ENCODE data around the gene IAH1. TPM values are rescaled to one million over a fixed set of nuclear protein-coding genes. Genes with fewer than 3 reads are reported as not detected.

The IAH1 gene
- total RNA-seq, 2 experiments from 2014 or later = 54.8 to 57.3 TPM

- no peak overlapping the region for H3K4me3 Mint-ChIP-seq
- ATAC-seq (ENCODE audit: poor library complexity) (no peak), DNase-seq (no peak)
- Histone ChIP-seq H3K4me1 (ENCODE audit: insufficient read depth, low read length) (no peaks in the 10 kb centered on the region), H3K9me3 (ENCODE audit: control insufficient read depth in 1 of 2, insufficient read depth in 1 of 2, low read length in 2 of 2) (no peaks in the 10 kb centered on the region), H3K27ac (ENCODE audit: low read depth in 1 of 2, low read length in 2 of 2) (no peak overlapping the region), H3K27me3 (ENCODE audit: control insufficient read depth in 1 of 2, insufficient read depth in 2 of 2, low read length in 2 of 2) (no peaks in the 10 kb centered on the region), H3K4me3 (ENCODE audit: low read length) (no peak overlapping the region), H3K36me3 (ENCODE audit: insufficient read depth, low read length) (peaks cover 43% of the 10 kb centered on the region)
- no peaks in the 10 kb centered on the region for H3K27me3 Mint-ChIP-seq
- CTCF ChIA-PET = no interaction called here
- H3K27ac Mint-ChIP-seq = no peak overlapping the region
- intact Hi-C loops (cut with DNase I, micrococcal nuclease) = no loop called here
- H3K4me1 Mint-ChIP-seq (ENCODE audit: low read depth) = no peaks in the 10 kb centered on the region
- POLR2A ChIA-PET = no interaction called here
- peaks cover 75% of the 10 kb centered on the region for H3K36me3 Mint-ChIP-seq (ENCODE audit: low read depth)
- no peaks in the 10 kb centered on the region for H3K9me3 Mint-ChIP-seq
- TF ChIP-seq CTCF (IDR thresholded peaks at IDR 0.05) = no peak
These were observed 13.3 kb upstream of the IAH1 start for GRCh38 chr2:9461079-9461478.

GRCh38 chr2:9462313-9462712 lies 12.0 kb upstream of the IAH1 start:
- Histone ChIP-seq H3K9me3 (ENCODE audit: control insufficient read depth in 1 of 2, insufficient read depth in 1 of 2, low read length in 2 of 2) (no peaks in the 10 kb centered on the region), H3K36me3 (ENCODE audit: insufficient read depth, low read length) (peaks cover 40% of the 10 kb centered on the region), H3K27ac (ENCODE audit: low read depth in 1 of 2, low read length in 2 of 2) (no peak overlapping the region), H3K27me3 (ENCODE audit: control insufficient read depth in 1 of 2, insufficient read depth in 2 of 2, low read length in 2 of 2) (no peaks in the 10 kb centered on the region), H3K4me1 (ENCODE audit: insufficient read depth, low read length) (no peaks in the 10 kb centered on the region), H3K4me3 (ENCODE audit: low read length) (no peak overlapping the region)
- H3K27me3 Mint-ChIP-seq = no peaks in the 10 kb centered on the region
- ChIA-PET POLR2A (interaction anchor here (1.4 kb wide), 1 partner anchor 11 kb away, joined by 4 read pairs; no protein-coding TSS in a partner anchor), CTCF (no interaction called here)
- intact Hi-C loops (cut with DNase I, micrococcal nuclease) = no loop called here
- H3K9me3 Mint-ChIP-seq = no peaks in the 10 kb centered on the region
- H3K36me3 Mint-ChIP-seq (ENCODE audit: low read depth) = peaks cover 70% of the 10 kb centered on the region
- ATAC-seq (ENCODE audit: poor library complexity) (no peak), DNase-seq (no peak)
- no peak overlapping the region for H3K27ac Mint-ChIP-seq
- H3K4me1 Mint-ChIP-seq (ENCODE audit: low read depth) = no peaks in the 10 kb centered on the region
- no peak overlapping the region for H3K4me3 Mint-ChIP-seq
- TF ChIP-seq CTCF (IDR thresholded peaks at IDR 0.05) = no peak

GRCh38 chr2:9462886-9463697 lies 11.3 kb upstream of the IAH1 start:
- DNase-seq (no peak), ATAC-seq (ENCODE audit: poor library complexity) (no peak)
- ChIA-PET POLR2A (interaction anchor here (1.4 kb wide), 1 partner anchor 11 kb away, joined by 4 read pairs; no protein-coding TSS in a partner anchor), CTCF (no interaction called here)
- Mint-ChIP-seq H3K27ac (no peak overlapping the region), H3K4me3 (no peak overlapping the region), H3K9me3 (no peaks in the 10 kb centered on the region), H3K4me1 (ENCODE audit: low read depth) (no peaks in the 10 kb centered on the region), H3K27me3 (no peaks in the 10 kb centered on the region), H3K36me3 (ENCODE audit: low read depth) (peaks cover 66% of the 10 kb centered on the region)
- Histone ChIP-seq H3K4me1 (ENCODE audit: insufficient read depth, low read length) (no peaks in the 10 kb centered on the region), H3K27me3 (ENCODE audit: control insufficient read depth in 1 of 2, insufficient read depth in 2 of 2, low read length in 2 of 2) (no peaks in the 10 kb centered on the region), H3K4me3 (ENCODE audit: low read length) (no peak overlapping the region), H3K36me3 (ENCODE audit: insufficient read depth, low read length) (peaks cover 47% of the 10 kb centered on the region), H3K27ac (ENCODE audit: low read depth in 1 of 2, low read length in 2 of 2) (no peak overlapping the region), H3K9me3 (ENCODE audit: control insufficient read depth in 1 of 2, insufficient read depth in 1 of 2, low read length in 2 of 2) (no peaks in the 10 kb centered on the region)
- intact Hi-C loops (cut with DNase I, micrococcal nuclease) = no loop called here
- no peak for TF ChIP-seq CTCF (IDR thresholded peaks at IDR 0.05)
